Kidney (tissue), 14 donors: ENCODE data around the gene PYCR2. TPM values are rescaled to one million over a fixed set of nuclear protein-coding genes. Genes with fewer than 3 reads are reported as not detected.
A peak's percentile ranks its signal among the peaks of the same experiment; 100 is the strongest.

ENCODE experiments used
- DNase-seq, 5 donors: peaks; one replicate each; pipeline ENCODE4 v3.0.0-alpha.2; 2013 to 2020
- FAIRE-seq: peaks from 2 replicates; lab custom pipeline; 2012; peaks lifted over from hg19 to GRCh38; lab: Jason Lieb, UNC
- H3K27ac ChIP-seq, 2 donors: one replicate each; pipeline ENCODE4 v1.7.0; 2013; ENCODE audit warnings: low read depth in 2 of 2, low read length in 2 of 2, inconsistent platforms in 1 of 2
- H3K27me3 ChIP-seq: one replicate; pipeline ENCODE4 v1.7.1; 2013; ENCODE audit warnings: low read length, inconsistent platforms; ENCODE audit not compliant: control insufficient read depth, insufficient read depth
- H3K36me3 ChIP-seq, 3 donors: one replicate each; pipeline versions ENCODE4 v1.7.0 to v1.7.1; 2013; ENCODE audit warnings: low read length in 3 of 3, control low read depth in 1 of 3, inconsistent platforms in 1 of 3; ENCODE audit not compliant: insufficient read depth in 3 of 3, control insufficient read depth in 2 of 3
- H3K4me1 ChIP-seq, 3 donors: one replicate each; pipeline versions ENCODE4 v1.7.0 to v1.7.1; 2013; ENCODE audit warnings: low read length in 3 of 3, inconsistent platforms in 1 of 3, low read depth in 1 of 3; ENCODE audit not compliant: control insufficient read depth in 2 of 3, insufficient read depth in 2 of 3
- H3K4me3 ChIP-seq, 3 donors: one replicate each; pipeline versions ENCODE4 v1.7.0 to v1.8.1; 2013; ENCODE audit warnings: low read length in 3 of 3, control low read depth in 1 of 3, inconsistent platforms in 1 of 3
- H3K9ac ChIP-seq, 3 donors: one replicate each; pipeline versions ENCODE4 v1.7.0 to v1.7.1; 2013; ENCODE audit warnings: low read length in 3 of 3, control low read depth in 1 of 3, inconsistent platforms in 1 of 3
- H3K9me3 ChIP-seq, 3 donors: one replicate each; pipeline versions ENCODE4 v1.7.0 to v1.7.1; 2013; ENCODE audit warnings: low read length in 3 of 3, control low read depth in 1 of 3, inconsistent platforms in 1 of 3; ENCODE audit not compliant: control insufficient read depth in 2 of 3, insufficient read depth in 1 of 3
- CTCF ChIP-seq: IDR thresholded peaks from 3 replicates; pipeline ENCODE4 v1.5.1; 2012; ENCODE audit warnings: mild to moderate bottlenecking, moderate library complexity, borderline replicate concordance; ENCODE audit not compliant: insufficient read depth; ENCODE audit errors: extremely low read depth
- intact Hi-C: fragments of 100-400 bp; cut with DNase I; formaldehyde crosslinking; loops from one replicate; pipeline ENCODE4 v1.11.1; 2022
- polyA plus RNA-seq: library from polyadenylated mRNA; stranded (reverse); fragments of 350-450 nt; fragmentation: Illumina TruSeq; extraction: RNeasy Lipid Tissue Mini Kit (QIAGEN cat#74804); gene quantifications from one replicate; pipeline ENCODE4 v1.2.3, GENCODE V29; 2014; ENCODE audit warnings: low read depth, low replicate concordance; ENCODE audit not compliant: insufficient read depth
- total RNA-seq: library from RNA; stranded (reverse); fragmentation: NEBNext Ultra II Directional; extraction: Animal tissue kit (Norgen Biotek cat#: 25700); gene quantifications from one replicate; pipeline ENCODE4 v1.2.1, GENCODE V29; 2021
- donor health status: control.
- donor health status: control.
- donor health status: control.
- donor health status: control.
- donor health status: control.
- donor health status: DM: yes; HTN: yes; CAD: no.
- donor health status: Normal renal cell carcinoma (clear cell type).

The PYCR2 gene
- total and polyA plus RNA-seq, 2 donors from 2014 or later: 72.4 to 79.3 TPM

DNA sequence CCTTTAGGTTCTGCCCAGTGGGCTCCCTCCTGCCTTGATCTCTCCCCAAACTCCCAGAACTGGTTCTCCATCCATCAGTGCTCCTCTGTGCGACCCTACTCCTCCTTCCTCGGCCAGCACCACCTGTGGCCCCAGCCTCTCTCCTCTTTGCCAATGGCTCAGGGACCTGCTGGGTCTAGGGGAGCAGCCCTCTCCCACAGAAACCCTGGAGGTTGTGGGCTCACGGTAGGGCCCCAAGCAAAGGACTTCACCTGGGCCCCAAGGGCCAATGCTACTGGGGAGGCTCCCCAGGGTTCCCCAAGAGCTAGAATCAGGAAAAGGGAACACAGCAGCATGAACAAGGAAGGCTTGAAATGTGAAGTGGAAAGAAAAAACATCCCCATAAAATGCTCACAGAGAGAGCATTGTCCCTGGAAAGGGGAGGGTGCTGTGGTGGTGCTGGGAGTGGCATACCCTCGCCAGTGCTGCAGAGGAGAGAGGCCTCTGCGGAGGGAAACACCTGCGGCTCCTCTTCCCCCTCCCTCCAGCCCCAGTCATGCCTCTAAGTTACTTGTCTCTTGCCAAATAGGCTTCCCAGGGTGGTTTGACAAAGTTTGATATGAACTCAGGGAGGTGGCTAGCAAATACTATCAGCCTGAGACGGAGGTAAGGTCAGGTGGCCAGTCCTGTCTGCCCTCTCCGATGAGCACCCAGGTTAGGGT lies 44.4 kb downstream of the PYCR2 start:
- intact Hi-C loops: no loop called here
- Histone ChIP-seq H3K4me3 (peak overlapping the region in 2 of 3 donors; percentile 57 to 82), H3K9me3 (no peaks in the 10 kb centered on the region), H3K27ac (peak overlapping the region; percentile 57 to 79), H3K4me1 (peaks cover 0 to 49% (median 38%) of the 10 kb centered on the region in 3 donors), H3K36me3 (peaks cover 0 to 5% (median 2%) of the 10 kb centered on the region in 3 donors), H3K27me3 (no peaks in the 10 kb centered on the region), H3K9ac (no peak overlapping the region)
- TF ChIP-seq CTCF: no peak
- DNase-seq: peak in 1 of 5 donors; percentile 76
- no peak for FAIRE-seq

DNA sequence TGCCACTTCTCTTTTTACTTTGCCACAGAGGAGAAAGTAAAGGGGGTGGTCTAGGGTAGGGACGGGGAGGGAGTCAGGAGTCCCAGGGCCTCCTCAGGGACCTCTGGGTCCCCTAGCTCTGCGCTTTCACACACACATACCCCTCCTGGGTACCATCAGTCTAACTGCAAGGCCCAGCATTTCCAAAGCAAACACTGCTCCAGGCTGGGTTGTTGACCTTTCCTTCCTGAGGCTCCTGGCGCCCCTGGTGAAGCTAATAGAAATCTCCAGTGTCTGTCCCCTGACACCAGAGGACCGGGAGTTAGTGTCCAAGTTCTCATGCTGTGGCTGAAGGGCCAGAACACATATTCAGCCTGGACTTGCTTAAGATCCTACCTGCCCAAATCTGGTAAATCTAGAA lies 45.8 kb downstream of the PYCR2 start:
- no peaks in the 10 kb centered on the region for H3K27me3 ChIP-seq
- H3K4me1 ChIP-seq: peaks cover 0 to 49% (median 38%) of the 10 kb centered on the region in 3 donors
- H3K9me3 ChIP-seq: no peaks in the 10 kb centered on the region
- intact Hi-C loops: no loop called here
- DNase-seq (peak in 1 of 5 donors; percentile 41), FAIRE-seq (no peak)
- H3K9ac ChIP-seq: peak overlapping the region in 1 of 3 donors; percentile 10
- peak overlapping the region; percentile 27 to 45 for H3K27ac ChIP-seq
- peak overlapping the region in 1 of 3 donors; percentile 27 for H3K4me3 ChIP-seq
- peaks cover 5 to 17% (median 8%) of the 10 kb centered on the region in 3 donors for H3K36me3 ChIP-seq
- TF ChIP-seq CTCF: no peak

DNA sequence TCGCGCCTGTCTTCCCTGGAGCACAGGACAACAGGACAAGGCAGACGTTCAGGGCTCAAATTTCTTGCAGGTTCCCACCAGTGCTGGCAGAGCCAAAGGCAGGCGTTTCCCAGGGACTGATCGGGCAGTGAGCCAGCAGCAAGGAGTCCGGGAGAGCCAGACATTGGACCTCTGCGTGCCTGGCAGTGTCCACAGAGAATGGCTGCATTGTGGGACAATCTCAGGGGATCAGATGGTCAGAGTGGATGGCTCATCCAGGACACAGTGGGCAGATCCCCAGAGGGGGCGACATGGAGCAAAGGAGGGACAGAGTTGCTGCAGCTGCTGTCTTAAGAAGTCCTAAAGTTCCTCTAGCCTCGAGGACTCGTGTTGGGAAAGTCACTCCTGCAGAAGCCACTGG lies 46.5 kb downstream of the PYCR2 start:
- FAIRE-seq: no peak
- peak overlapping the region in 1 of 3 donors; percentile 10 for H3K9ac ChIP-seq

More for the DNA sequence above, 46.5 kb downstream of the PYCR2 start:
- peak; percentile 45 for TF ChIP-seq CTCF
- Histone ChIP-seq H3K9me3 (no peaks in the 10 kb centered on the region), H3K4me1 (peaks cover 0 to 49% (median 38%) of the 10 kb centered on the region in 3 donors), H3K27me3 (no peaks in the 10 kb centered on the region), H3K27ac (peak overlapping the region in 1 of 2 donors; percentile 45), H3K36me3 (peaks cover 5 to 22% (median 8%) of the 10 kb centered on the region in 3 donors), H3K4me3 (peak overlapping the region in 2 of 3 donors; percentile 22 to 23)
- peak in 4 of 5 donors; percentile 50 to 82 (median 68) for DNase-seq
- intact Hi-C loops: no loop called here
